ENCODE results near the gene DLX6.

Gene DLX6

GRCh38 chr7:97011536-97012364, 6.4 kb downstream of the DLX6 start:
- DNase-seq: no peak

- no peak for DNase-seq
These were observed 7.2 kb downstream of the DLX6 start for GRCh38 chr7:97012365-97013133.

- DNase-seq: no peak
These were observed 7.9 kb downstream of the DLX6 start for GRCh38 chr7:97013134-97013844.

- no peak for DNase-seq
These were observed 8.4 kb downstream of the DLX6 start for GRCh38 chr7:97013845-97014134.

- DNase-seq: no peak
These were observed 8.9 kb downstream of the DLX6 start for GRCh38 chr7:97014145-97014750.

- DNase-seq: no peak
These were observed 9.9 kb downstream of the DLX6 start for GRCh38 chr7:97015279-97015678.

- DNase-seq: no peak
These were observed 10.5 kb downstream of the DLX6 start for GRCh38 chr7:97015756-97016380.

- DNase-seq: no peak
These were observed 11.2 kb downstream of the DLX6 start for GRCh38 chr7:97016381-97017191.

- no peak for DNase-seq
These were observed 12.1 kb downstream of the DLX6 start for GRCh38 chr7:97017192-97018125.

GRCh38 chr7:97018126-97018601, 12.8 kb downstream of the DLX6 start:
- no peak for DNase-seq

GRCh38 chr7:97018791-97019531, 13.6 kb downstream of the DLX6 start:
- DNase-seq: no peak

GRCh38 chr7:97019710-97020225, 14.4 kb downstream of the DLX6 start:
- DNase-seq: no peak

- DNase-seq: no peak
These were observed 15.2 kb downstream of the DLX6 start for GRCh38 chr7:97020601-97020995.

- no peak for DNase-seq
These were observed 15.8 kb downstream of the DLX6 start for GRCh38 chr7:97020996-97021746.

GRCh38 chr7:97021747-97022490, 16.6 kb downstream of the DLX6 start:
- no peak for DNase-seq

- DNase-seq: no peak
These were observed 17.3 kb downstream of the DLX6 start for GRCh38 chr7:97022491-97023306.

Data from activated CD4-positive, alpha-beta T cell treated with anti-CD3 and anti-CD28 coated beads for 4 hours (primary cell).